ENCODE measurements around the gene POU4F3.

Gene POU4F3

DNA sequence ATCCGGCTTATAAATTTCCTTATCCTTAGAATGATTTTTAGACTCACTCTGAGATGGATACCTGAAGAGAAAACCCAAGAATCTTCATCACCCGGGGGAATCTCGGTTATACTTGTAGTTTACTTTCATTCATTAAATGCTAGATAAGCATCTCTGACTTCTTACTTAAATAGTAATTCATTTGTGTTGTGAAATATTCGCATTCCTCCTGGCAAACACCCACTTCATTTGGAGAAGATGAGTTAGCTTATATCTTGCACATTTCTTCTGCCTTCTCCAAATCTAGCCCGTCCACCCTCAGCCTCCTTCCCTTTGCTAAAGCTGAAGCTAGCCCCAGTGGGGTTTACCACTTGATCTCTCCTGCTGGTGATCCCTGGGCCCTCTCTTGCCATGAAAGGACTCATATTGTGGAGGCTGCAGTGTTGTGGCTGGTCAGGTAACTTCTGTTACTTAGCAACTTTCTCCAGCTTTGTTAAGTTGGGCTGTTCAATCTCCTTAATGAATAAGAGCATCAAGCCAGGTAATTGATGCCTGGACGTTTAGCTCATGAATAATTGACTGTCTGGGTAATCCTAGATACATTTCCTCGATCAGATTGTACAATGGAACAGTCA, 11.3 kb upstream of the POU4F3 start:
- Histone ChIP-seq H3K27me3 (ENCODE audit: low read depth, low read length) (no peaks in the 10 kb centered on the region), H3K9me3 (ENCODE audit: insufficient read depth, low read length) (no peaks in the 10 kb centered on the region), H3K27ac (ENCODE audit: low read length) (no peak overlapping the region), H3K79me2 (ENCODE audit: low read length) (no peaks in the 10 kb centered on the region), H3K4me2 (ENCODE audit: low read length) (no peak overlapping the region), H2AFZ (ENCODE audit: low read depth, low read length) (no peak overlapping the region), H3K9ac (ENCODE audit: low read length) (no peak overlapping the region), H3K4me1 (ENCODE audit: low read length) (no peaks in the 10 kb centered on the region), H3K36me3 (replicated peaks; ENCODE audit: low read depth, low read length) (no peaks in the 10 kb centered on the region), H3K4me3 (ENCODE audit: low read length) (no peak overlapping the region), H4K20me1 (ENCODE audit: insufficient read depth, low read length) (no peaks in the 10 kb centered on the region)
- TF ChIP-seq, protein P1, sequence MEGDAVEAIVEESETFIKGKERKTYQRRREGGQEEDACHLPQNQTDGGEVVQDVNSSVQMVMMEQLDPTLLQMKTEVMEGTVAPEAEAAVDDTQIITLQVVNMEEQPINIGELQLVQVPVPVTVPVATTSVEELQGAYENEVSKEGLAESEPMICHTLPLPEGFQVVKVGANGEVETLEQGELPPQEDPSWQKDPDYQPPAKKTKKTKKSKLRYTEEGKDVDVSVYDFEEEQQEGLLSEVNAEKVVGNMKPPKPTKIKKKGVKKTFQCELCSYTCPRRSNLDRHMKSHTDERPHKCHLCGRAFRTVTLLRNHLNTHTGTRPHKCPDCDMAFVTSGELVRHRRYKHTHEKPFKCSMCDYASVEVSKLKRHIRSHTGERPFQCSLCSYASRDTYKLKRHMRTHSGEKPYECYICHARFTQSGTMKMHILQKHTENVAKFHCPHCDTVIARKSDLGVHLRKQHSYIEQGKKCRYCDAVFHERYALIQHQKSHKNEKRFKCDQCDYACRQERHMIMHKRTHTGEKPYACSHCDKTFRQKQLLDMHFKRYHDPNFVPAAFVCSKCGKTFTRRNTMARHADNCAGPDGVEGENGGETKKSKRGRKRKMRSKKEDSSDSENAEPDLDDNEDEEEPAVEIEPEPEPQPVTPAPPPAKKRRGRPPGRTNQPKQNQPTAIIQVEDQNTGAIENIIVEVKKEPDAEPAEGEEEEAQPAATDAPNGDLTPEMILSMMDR (IDR thresholded peaks at IDR 0.05; ENCODE audit: low read depth, low read length), result no peak
- TF ChIP-seq EZH2phosphoT487 (IDR thresholded peaks at IDR 0.05; ENCODE audit: low read depth), result no peak

DNA sequence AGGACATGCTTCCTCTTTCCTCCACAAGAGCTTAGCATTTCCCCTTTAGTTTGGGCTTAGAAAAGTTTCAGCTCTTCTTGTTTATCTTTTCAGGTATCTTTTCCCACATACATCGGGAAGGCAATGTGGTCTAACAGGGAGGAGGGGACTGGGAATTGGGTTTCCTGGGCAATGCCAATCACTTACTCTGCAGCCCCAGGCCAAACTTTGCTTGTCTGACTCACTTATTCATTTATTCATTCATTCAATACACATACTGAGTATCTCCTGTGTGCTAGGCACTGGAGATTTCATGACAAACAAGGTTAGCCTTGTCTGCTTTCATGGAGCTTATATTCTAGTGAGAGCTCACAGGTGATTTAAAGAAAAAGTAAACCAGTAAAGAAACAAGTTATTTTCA, 10.7 kb upstream of the POU4F3 start:
- no peaks in the 10 kb centered on the region for H4K20me1 ChIP-seq (ENCODE audit: insufficient read depth, low read length)
- no peak overlapping the region for H3K27ac ChIP-seq (ENCODE audit: low read length)
- H3K4me3 ChIP-seq (ENCODE audit: low read length), result no peak overlapping the region
- TF ChIP-seq, protein P1 (IDR thresholded peaks at IDR 0.05; ENCODE audit: low read depth, low read length), result no peak
- no peak for TF ChIP-seq EZH2phosphoT487 (IDR thresholded peaks at IDR 0.05; ENCODE audit: low read depth)
- no peaks in the 10 kb centered on the region for H3K9me3 ChIP-seq (ENCODE audit: insufficient read depth, low read length)
- no peaks in the 10 kb centered on the region for H3K27me3 ChIP-seq (ENCODE audit: low read depth, low read length)
- H3K9ac ChIP-seq (ENCODE audit: low read length), result no peak overlapping the region
- H2AFZ ChIP-seq (ENCODE audit: low read depth, low read length), result no peak overlapping the region
- no peaks in the 10 kb centered on the region for H3K4me1 ChIP-seq (ENCODE audit: low read length)
- no peaks in the 10 kb centered on the region for H3K36me3 ChIP-seq (replicated peaks; ENCODE audit: low read depth, low read length)
- no peak overlapping the region for H3K4me2 ChIP-seq (ENCODE audit: low read length)
- no peaks in the 10 kb centered on the region for H3K79me2 ChIP-seq (ENCODE audit: low read length)

DNA sequence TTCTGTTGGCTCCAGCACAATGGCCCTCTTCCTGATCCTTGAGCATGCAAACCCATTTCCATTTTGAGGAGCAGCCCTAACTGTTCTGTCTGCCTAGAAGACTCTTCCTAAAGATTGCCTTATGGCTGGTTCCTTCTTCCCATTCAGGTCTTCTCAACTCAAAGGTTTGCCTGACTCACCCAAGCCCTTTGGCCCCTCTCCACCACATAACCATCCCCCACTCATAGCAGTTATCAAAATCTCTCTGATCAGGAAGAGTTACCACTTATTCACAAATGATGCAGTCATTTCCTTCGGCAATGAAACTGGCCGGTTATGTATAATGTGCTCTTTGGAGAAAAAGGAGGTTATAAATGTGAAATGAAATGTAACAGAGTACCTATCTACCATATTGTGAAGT, 8.9 kb upstream of the POU4F3 start:
- H3K9me3 ChIP-seq (ENCODE audit: insufficient read depth, low read length), result no peaks in the 10 kb centered on the region
- H3K27ac ChIP-seq (ENCODE audit: low read length), result no peak overlapping the region
- no peak overlapping the region for H3K4me2 ChIP-seq (ENCODE audit: low read length)
- H4K20me1 ChIP-seq (ENCODE audit: insufficient read depth, low read length), result no peaks in the 10 kb centered on the region
- no peak for TF ChIP-seq EZH2phosphoT487 (IDR thresholded peaks at IDR 0.05; ENCODE audit: low read depth)
- TF ChIP-seq, protein P1 (IDR thresholded peaks at IDR 0.05; ENCODE audit: low read depth, low read length), result no peak
- H3K9ac ChIP-seq (ENCODE audit: low read length), result no peak overlapping the region
- no peak overlapping the region for H3K4me3 ChIP-seq (ENCODE audit: low read length)
- H3K36me3 ChIP-seq (replicated peaks; ENCODE audit: low read depth, low read length), result no peaks in the 10 kb centered on the region
- H3K79me2 ChIP-seq (ENCODE audit: low read length), result no peaks in the 10 kb centered on the region
- H3K4me1 ChIP-seq (ENCODE audit: low read length), result no peaks in the 10 kb centered on the region
- no peaks in the 10 kb centered on the region for H3K27me3 ChIP-seq (ENCODE audit: low read depth, low read length)
- H2AFZ ChIP-seq (ENCODE audit: low read depth, low read length), result no peak overlapping the region

DNA sequence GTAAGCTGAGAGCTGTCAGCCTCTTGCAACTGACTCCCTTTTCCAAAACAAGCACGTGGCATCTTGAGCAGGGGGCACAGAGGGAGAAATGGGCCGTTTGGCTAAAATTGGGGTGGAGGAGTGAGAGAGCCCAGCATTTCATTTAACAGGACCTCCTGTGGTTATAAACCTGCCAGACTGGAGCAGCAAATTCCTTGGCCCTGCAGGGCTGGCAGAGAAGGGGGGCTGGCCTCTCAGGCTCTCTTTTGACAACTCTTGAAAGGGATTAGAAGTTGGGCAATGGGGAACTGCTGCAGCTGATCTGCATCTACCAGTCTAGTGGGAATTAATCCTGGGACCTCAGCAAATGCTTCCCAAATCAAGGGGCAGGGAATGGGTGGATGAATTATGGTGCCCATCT, 7.2 kb upstream of the POU4F3 start:
- H3K27me3 ChIP-seq (ENCODE audit: low read depth, low read length), result no peaks in the 10 kb centered on the region
- H3K36me3 ChIP-seq (replicated peaks; ENCODE audit: low read depth, low read length), result no peaks in the 10 kb centered on the region
- H3K4me3 ChIP-seq (ENCODE audit: low read length), result no peak overlapping the region

More for the DNA sequence above, 7.2 kb upstream of the POU4F3 start:
- H3K4me2 ChIP-seq (ENCODE audit: low read length), result no peak overlapping the region
- H3K9me3 ChIP-seq (ENCODE audit: insufficient read depth, low read length), result no peaks in the 10 kb centered on the region
- H3K79me2 ChIP-seq (ENCODE audit: low read length), result no peaks in the 10 kb centered on the region
- H3K27ac ChIP-seq (ENCODE audit: low read length), result no peak overlapping the region
- H2AFZ ChIP-seq (ENCODE audit: low read depth, low read length), result no peak overlapping the region
- H3K4me1 ChIP-seq (ENCODE audit: low read length), result no peaks in the 10 kb centered on the region
- H4K20me1 ChIP-seq (ENCODE audit: insufficient read depth, low read length), result no peaks in the 10 kb centered on the region
- H3K9ac ChIP-seq (ENCODE audit: low read length), result no peak overlapping the region
- TF ChIP-seq, protein P1 (IDR thresholded peaks at IDR 0.05; ENCODE audit: low read depth, low read length), result no peak
- no peak for TF ChIP-seq EZH2phosphoT487 (IDR thresholded peaks at IDR 0.05; ENCODE audit: low read depth)
